Heart left ventricle (tissue), 13 donors: ENCODE results near the gene KRTDAP.

Experiments
- POLR2A ChIP-seq, 2 donors: fragments of 450-650 bp; IDR thresholded peaks; one replicate each; pipeline ENCODE4 v1.6.1; 2017; ENCODE audit warnings: antibody characterized with exemption in 2 of 2, mild to moderate bottlenecking in 2 of 2, moderate library complexity in 2 of 2
- TF ChIP-seq, protein P1 (sequence below), 12 donors: fragments of 200-600 bp; sonication (generic) in 4 of 12; IDR thresholded peaks; one replicate each; pipeline versions ENCODE4 v1.5.0 to v1.8.0; 2018 to 2022; ENCODE audit warnings: antibody characterized with exemption in 12 of 12, mild to moderate bottlenecking in 5 of 12
- donor health status: ischemic (EF 13 %, LVEDD 7.1; RV severe dilation, severe dysfunction).
- donor health status: DM: no; HTN: yes; CAD: no.
- donor health status: DM: no; HTN: no; CAD: no.
- donor health status: ischemic (EF 25% LVEDD 6.9; RV normal size, moderate dysfunction).
- donor health status: ischemic (EF 25% LVEDD 5.7; RV mildly dilated, moderate dysfunction).
- donor health status: ischemic (EF 35%, LVEDD 5.7; RV mildly dilated, moderate dysfunction).
- donor health status: nonischemic (EF 11% LVEDD 7.7; RV severe dilation, severe dysfunction).
- donor health status: DM: yes; HTN: yes; CAD: no.
- donor health status: PGD.
- donor health status: ischemic (EF 29% LVEDD 5.4; RV normal size, mild dysfunction).
- donor health status: nonischemic (EF 23%, LVEDD 6.1; RV moderate dilation, normal function).

DNA sequence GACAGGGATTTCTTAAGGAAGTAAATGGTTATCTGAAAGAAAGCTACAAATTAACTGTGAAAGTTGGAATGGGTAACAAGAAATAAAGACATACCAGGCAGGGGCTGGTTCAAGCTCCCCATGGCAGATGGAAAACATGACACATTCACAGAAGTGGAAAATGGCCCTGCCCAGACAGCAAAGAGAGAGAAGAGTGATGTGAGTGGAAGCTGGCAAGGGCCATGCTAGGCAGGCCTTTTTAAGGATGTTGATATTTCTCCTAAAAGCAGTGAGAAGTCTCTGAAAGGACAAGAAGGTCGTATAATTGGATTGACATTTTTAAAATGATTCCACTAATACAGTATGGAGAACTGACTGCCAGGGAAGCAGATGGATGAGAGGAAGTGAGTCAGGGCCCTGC, 45.5 kb downstream of the KRTDAP start:
- TF ChIP-seq, protein P1, sequence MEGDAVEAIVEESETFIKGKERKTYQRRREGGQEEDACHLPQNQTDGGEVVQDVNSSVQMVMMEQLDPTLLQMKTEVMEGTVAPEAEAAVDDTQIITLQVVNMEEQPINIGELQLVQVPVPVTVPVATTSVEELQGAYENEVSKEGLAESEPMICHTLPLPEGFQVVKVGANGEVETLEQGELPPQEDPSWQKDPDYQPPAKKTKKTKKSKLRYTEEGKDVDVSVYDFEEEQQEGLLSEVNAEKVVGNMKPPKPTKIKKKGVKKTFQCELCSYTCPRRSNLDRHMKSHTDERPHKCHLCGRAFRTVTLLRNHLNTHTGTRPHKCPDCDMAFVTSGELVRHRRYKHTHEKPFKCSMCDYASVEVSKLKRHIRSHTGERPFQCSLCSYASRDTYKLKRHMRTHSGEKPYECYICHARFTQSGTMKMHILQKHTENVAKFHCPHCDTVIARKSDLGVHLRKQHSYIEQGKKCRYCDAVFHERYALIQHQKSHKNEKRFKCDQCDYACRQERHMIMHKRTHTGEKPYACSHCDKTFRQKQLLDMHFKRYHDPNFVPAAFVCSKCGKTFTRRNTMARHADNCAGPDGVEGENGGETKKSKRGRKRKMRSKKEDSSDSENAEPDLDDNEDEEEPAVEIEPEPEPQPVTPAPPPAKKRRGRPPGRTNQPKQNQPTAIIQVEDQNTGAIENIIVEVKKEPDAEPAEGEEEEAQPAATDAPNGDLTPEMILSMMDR (IDR thresholded peaks at IDR 0.05): no peak
- no peak for TF ChIP-seq POLR2A (IDR thresholded peaks at IDR 0.05)
